BE2C (cell line): ENCODE data around the gene SMARCD3.

Source experiments
- DNase-seq: peaks from one replicate; pipeline ENCODE4 v3.0.0-alpha.2; 2020
- H3K27me3 ChIP-seq: fragments of 250-450 bp; sonication (Bioruptor Pico); 2 replicates; pipeline ENCODE4 v1.5.1; 2020; ENCODE audit warnings: mild to moderate bottlenecking
- H3K36me3 ChIP-seq: fragments of 250-450 bp; sonication (Bioruptor Pico); 2 replicates; pipeline ENCODE4 v1.5.1; 2020; ENCODE audit warnings: mild to moderate bottlenecking
- H3K4me1 ChIP-seq: fragments of 250-450 bp; sonication (Bioruptor Pico); 2 replicates; pipeline ENCODE4 v1.5.1; 2020
- H3K4me3 ChIP-seq: 2 replicates; pipeline ENCODE4 v1.5.1; 2011; ENCODE audit warnings: low read depth, low read length
- H3K9me3 ChIP-seq: fragments of 250-450 bp; sonication (Bioruptor Pico); 2 replicates; pipeline ENCODE4 v1.5.1; 2020
- TF ChIP-seq, protein P1 (sequence below): IDR thresholded peaks from 2 replicates; pipeline ENCODE4 v1.5.1; 2012; ENCODE audit warnings: mild to moderate bottlenecking, low read depth, low read length

Gene SMARCD3

GRCh38 chr7:151249732-151250072, 1.2 kb upstream of the SMARCD3 start:
- Histone ChIP-seq H3K27me3 (peaks cover 4% of the 10 kb centered on the region), H3K4me1 (peaks cover 9% of the 10 kb centered on the region), H3K36me3 (no peaks in the 10 kb centered on the region), H3K4me3 (no peak overlapping the region), H3K9me3 (no peaks in the 10 kb centered on the region)
- no peak for DNase-seq
- TF ChIP-seq, protein P1, sequence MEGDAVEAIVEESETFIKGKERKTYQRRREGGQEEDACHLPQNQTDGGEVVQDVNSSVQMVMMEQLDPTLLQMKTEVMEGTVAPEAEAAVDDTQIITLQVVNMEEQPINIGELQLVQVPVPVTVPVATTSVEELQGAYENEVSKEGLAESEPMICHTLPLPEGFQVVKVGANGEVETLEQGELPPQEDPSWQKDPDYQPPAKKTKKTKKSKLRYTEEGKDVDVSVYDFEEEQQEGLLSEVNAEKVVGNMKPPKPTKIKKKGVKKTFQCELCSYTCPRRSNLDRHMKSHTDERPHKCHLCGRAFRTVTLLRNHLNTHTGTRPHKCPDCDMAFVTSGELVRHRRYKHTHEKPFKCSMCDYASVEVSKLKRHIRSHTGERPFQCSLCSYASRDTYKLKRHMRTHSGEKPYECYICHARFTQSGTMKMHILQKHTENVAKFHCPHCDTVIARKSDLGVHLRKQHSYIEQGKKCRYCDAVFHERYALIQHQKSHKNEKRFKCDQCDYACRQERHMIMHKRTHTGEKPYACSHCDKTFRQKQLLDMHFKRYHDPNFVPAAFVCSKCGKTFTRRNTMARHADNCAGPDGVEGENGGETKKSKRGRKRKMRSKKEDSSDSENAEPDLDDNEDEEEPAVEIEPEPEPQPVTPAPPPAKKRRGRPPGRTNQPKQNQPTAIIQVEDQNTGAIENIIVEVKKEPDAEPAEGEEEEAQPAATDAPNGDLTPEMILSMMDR: no peak

DNA sequence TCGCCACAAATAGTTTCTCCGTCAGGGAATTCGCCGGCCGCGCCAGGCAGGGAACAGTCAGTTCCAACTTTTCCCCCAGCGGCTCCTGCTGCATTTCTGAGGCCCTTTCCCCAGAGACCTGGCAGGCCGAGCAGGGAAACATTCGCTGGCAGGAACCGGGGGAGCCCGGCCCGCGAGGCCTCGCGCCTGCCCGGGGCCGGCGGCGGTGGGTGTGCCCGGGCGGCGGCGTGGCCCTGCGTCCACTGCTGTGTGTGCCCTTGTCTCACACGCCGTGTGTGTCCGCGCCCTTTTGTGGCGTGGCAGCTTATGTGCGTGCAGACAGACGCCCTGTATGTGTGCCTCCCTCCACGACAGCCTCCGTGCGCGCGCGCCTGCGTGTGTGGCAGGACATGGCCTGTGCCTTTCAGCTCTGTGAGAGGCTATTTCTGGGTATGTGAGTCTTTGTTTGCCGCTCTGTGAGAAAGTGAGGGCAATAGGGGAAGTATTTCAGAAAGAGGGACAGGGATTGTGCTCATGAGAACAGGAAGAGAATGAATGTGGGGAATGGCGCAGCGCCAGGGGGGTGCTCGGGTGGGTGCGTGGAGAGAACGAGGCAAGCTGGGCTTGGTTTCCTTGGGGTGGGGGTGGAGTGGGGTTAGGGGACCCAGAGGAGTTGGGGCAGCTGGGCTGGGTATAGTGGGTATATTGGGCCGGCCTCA, 689 bp upstream of the SMARCD3 start:
- Histone ChIP-seq H3K4me1 (peaks cover 14% of the 10 kb centered on the region), H3K9me3 (no peaks in the 10 kb centered on the region), H3K4me3 (peak overlapping the region; percentile 42), H3K36me3 (no peaks in the 10 kb centered on the region), H3K27me3 (peaks cover 4% of the 10 kb centered on the region)
- peak; percentile 66 for DNase-seq
- TF ChIP-seq, protein P1: no peak

DNA sequence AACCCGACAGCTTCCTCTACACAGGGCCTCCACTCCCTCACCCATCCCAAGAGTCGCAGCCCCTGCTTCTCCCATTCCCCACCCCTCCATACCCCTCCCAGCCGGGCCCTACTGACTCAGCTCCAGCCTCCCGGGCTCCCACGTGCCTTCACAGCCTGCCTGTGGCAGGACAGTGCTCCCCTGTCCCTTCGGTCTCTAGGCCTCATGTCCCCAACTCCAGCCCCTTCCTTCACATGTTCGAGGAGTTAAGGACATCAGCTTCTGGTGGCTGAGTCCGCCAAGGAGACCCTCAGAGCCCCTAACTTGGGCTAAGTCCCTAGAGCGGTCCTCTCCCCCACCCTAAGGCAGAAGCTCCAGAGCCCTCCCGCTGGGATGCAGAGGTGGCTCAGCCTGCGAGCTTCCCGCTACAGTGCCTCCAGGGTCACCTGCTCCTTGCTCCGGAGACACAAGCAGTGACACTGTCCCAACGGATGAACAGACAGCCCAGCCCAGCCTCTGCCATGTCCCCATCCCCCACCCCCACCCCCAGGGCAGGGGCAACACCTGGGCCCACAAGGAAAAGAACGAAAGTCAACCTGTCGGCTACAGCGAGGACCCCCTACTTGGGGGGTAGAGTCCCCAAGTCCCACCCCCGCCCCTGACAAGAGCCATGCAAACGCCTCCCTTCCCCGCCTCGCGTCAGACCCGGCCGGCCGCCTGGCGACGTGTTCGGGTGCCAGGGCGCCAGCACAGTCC, 716 bp downstream of the SMARCD3 start:
- H3K9me3 ChIP-seq: no peaks in the 10 kb centered on the region
- TF ChIP-seq, protein P1: no peak
- H3K4me3 ChIP-seq: peak overlapping the region; percentile 63
- no peak for DNase-seq
- peaks cover 20% of the 10 kb centered on the region for H3K4me1 ChIP-seq
- H3K36me3 ChIP-seq: no peaks in the 10 kb centered on the region
- H3K27me3 ChIP-seq: peaks cover 4% of the 10 kb centered on the region

DNA sequence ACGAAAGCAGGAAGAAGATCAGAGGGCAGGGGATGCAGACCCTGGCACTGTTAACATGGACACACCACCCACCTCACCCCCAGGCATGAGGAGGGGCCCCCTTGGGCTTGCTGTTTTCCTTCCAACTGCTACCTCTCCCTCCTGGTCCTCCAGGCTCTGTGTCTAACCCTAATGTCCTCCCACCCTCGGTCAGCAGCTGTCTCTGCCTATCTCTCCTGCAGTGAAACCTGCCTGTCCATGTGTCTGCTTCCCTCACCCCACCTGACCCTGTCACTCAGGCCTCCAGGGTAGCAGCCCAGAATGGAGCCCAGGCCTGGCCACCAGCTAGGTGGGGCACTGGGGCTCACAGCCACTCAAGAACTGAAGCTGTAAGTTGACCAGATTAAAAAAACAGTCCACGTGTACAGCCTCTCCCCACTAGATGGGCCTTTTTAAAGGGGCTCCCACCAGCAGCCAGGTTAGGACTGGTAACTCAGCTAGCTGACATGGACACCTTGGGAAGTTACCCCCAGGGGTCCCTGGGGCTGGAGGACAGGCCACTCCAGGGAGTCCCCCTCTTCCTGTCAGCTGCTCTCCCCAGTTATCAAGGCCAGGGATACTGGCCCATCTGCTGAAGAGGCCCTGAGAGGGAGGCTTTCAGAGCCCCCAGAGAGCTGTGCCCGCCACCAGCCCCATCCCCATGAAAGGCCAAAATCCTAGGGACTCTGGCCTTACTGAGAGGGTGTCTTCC, 1.5 kb downstream of the SMARCD3 start:
- peaks cover 15% of the 10 kb centered on the region for H3K4me1 ChIP-seq

DNA sequence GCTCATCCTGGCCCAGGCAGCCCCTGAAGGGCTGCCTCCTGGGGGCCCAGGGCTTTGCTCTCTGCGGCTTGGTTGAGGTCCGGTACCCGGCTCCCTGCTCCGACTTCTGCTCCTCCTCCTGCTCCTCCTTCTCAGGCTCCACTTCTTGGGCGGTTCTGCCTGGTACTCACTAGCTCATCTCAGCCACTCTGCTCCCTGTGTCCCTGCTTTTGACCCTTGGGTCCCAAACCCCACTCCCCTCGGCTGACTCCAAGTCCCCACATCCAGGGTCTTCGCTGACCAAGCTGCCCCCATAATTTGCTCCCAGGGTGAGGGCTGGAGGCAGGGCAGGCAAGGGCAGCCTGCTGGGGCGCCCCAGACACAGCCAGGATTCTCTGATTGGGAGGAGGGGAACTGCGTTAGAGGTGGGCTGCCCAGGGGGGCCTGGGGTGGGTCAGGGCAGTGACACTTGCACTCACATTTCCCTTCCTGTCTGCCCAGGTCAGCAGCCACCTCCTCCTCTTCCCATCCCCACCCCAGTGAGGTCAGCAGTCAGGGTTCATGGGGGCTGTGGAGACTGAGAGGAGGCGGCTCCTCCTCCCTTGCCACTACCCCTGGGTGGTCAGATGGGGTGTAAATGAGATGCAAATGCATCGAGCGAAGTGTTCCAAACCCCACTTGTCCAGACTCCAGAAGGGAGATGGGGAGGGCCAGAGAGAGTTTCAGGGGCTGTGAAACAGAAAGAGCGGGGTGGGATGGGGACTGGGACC, 2.2 kb downstream of the SMARCD3 start:
- TF ChIP-seq, protein P1: no peak
- H3K4me1 ChIP-seq: peaks cover 13% of the 10 kb centered on the region
- DNase-seq: no peak
- H3K27me3 ChIP-seq: peaks cover 4% of the 10 kb centered on the region
- no peaks in the 10 kb centered on the region; the same call in 1 of the 2 replicates for H3K36me3 ChIP-seq
- no peaks in the 10 kb centered on the region for H3K9me3 ChIP-seq
- H3K4me3 ChIP-seq: no peak overlapping the region

More for the DNA sequence above, 1.5 kb downstream of the SMARCD3 start:
- peaks cover 4% of the 10 kb centered on the region for H3K27me3 ChIP-seq
- no peaks in the 10 kb centered on the region for H3K9me3 ChIP-seq
- H3K4me3 ChIP-seq: no peak overlapping the region
- no peaks in the 10 kb centered on the region for H3K36me3 ChIP-seq
- no peak for DNase-seq
- TF ChIP-seq, protein P1: no peak
